Measurements from ENCODE around the gene CASP8.

CASP8 gene

GRCh38 chr2:201307876-201308275, 47.5 kb downstream of the CASP8 start:
- TF ChIP-seq TAF1 (IDR thresholded peaks at IDR 0.05; ENCODE audit: borderline replicate concordance, insufficient read depth, low read length) (no peak), SIN3A (IDR thresholded peaks at IDR 0.05; ENCODE audit: borderline replicate concordance, insufficient read depth, low read length) (no peak), REST (IDR thresholded peaks at IDR 0.05; ENCODE audit: insufficient read depth in 1 of 2, low read depth in 2 of 2, low read length in 2 of 2) (no peak), FOXP2 (optimal IDR thresholded peaks at IDR 0.05; ENCODE audit: borderline replicate concordance, extremely low read depth, extremely low read length, insufficient read depth) (no peak), POLR2AphosphoS5 (IDR thresholded peaks at IDR 0.05; ENCODE audit: low read depth, low read length) (no peak)

GRCh38 chr2:201308914-201309313, 48.6 kb downstream of the CASP8 start:
- TF ChIP-seq FOXP2 (optimal IDR thresholded peaks at IDR 0.05; ENCODE audit: borderline replicate concordance, extremely low read depth, extremely low read length, insufficient read depth) = no peak
- no peak for TF ChIP-seq SIN3A (IDR thresholded peaks at IDR 0.05; ENCODE audit: borderline replicate concordance, insufficient read depth, low read length)
- no peak for TF ChIP-seq REST (IDR thresholded peaks at IDR 0.05; ENCODE audit: insufficient read depth in 1 of 2, low read depth in 2 of 2, low read length in 2 of 2)
- TF ChIP-seq POLR2AphosphoS5 (IDR thresholded peaks at IDR 0.05; ENCODE audit: low read depth, low read length) = no peak
- TF ChIP-seq TAF1 (IDR thresholded peaks at IDR 0.05; ENCODE audit: borderline replicate concordance, insufficient read depth, low read length) = no peak

GRCh38 chr2:201313362-201313761, 53.0 kb downstream of the CASP8 start:
- TF ChIP-seq FOXP2 (optimal IDR thresholded peaks at IDR 0.05; ENCODE audit: borderline replicate concordance, extremely low read depth, extremely low read length, insufficient read depth) = no peak
- no peak for TF ChIP-seq SIN3A (IDR thresholded peaks at IDR 0.05; ENCODE audit: borderline replicate concordance, insufficient read depth, low read length)
- no peak for TF ChIP-seq POLR2AphosphoS5 (IDR thresholded peaks at IDR 0.05; ENCODE audit: low read depth, low read length)
- TF ChIP-seq TAF1 (IDR thresholded peaks at IDR 0.05; ENCODE audit: borderline replicate concordance, insufficient read depth, low read length) = no peak
- no peak for TF ChIP-seq REST (IDR thresholded peaks at IDR 0.05; ENCODE audit: insufficient read depth in 1 of 2, low read depth in 2 of 2, low read length in 2 of 2)

- TF ChIP-seq TAF1 (IDR thresholded peaks at IDR 0.05; ENCODE audit: borderline replicate concordance, insufficient read depth, low read length) = no peak
- TF ChIP-seq FOXP2 (optimal IDR thresholded peaks at IDR 0.05; ENCODE audit: borderline replicate concordance, extremely low read depth, extremely low read length, insufficient read depth) = no peak
- TF ChIP-seq SIN3A (IDR thresholded peaks at IDR 0.05; ENCODE audit: borderline replicate concordance, insufficient read depth, low read length) = no peak
- no peak for TF ChIP-seq POLR2AphosphoS5 (IDR thresholded peaks at IDR 0.05; ENCODE audit: low read depth, low read length)
- TF ChIP-seq REST (IDR thresholded peaks at IDR 0.05; ENCODE audit: insufficient read depth in 1 of 2, low read depth in 2 of 2, low read length in 2 of 2) = no peak
These were observed 59.2 kb downstream of the CASP8 start for GRCh38 chr2:201319511-201319910.

- TF ChIP-seq SIN3A (IDR thresholded peaks at IDR 0.05; ENCODE audit: borderline replicate concordance, insufficient read depth, low read length) = no peak
- TF ChIP-seq POLR2AphosphoS5 (IDR thresholded peaks at IDR 0.05; ENCODE audit: low read depth, low read length) = no peak
- TF ChIP-seq FOXP2 (optimal IDR thresholded peaks at IDR 0.05; ENCODE audit: borderline replicate concordance, extremely low read depth, extremely low read length, insufficient read depth) = no peak
- TF ChIP-seq REST (IDR thresholded peaks at IDR 0.05; ENCODE audit: insufficient read depth in 1 of 2, low read depth in 2 of 2, low read length in 2 of 2) = no peak
- TF ChIP-seq TAF1 (IDR thresholded peaks at IDR 0.05; ENCODE audit: borderline replicate concordance, insufficient read depth, low read length) = no peak
These were observed 59.9 kb downstream of the CASP8 start for GRCh38 chr2:201320257-201320656.
